Measurements from ENCODE around the gene TTC7B. TPM values are rescaled to one million over a fixed set of nuclear protein-coding genes. Genes with fewer than 3 reads are reported as not detected.
A peak's percentile ranks its signal among the peaks of the same experiment; 100 is the strongest.

TTC7B gene
- total and polyA plus RNA-seq, 2 donors (not counting 1 experiment from before 2014, with no cell fraction given) = 18.8 to 37.5 TPM

- DNase-seq (ENCODE audit: low read depth in 2 of 2) = no peak
- H3K27me3 ChIP-seq (ENCODE audit: control insufficient read depth, insufficient read depth, low read length) = no peaks in the 10 kb centered on the region
- no peak overlapping the region for H3K27ac ChIP-seq (ENCODE audit: insufficient read depth, low read length)
- no peaks in the 10 kb centered on the region for H3K36me3 ChIP-seq (ENCODE audit: control insufficient read depth, insufficient read depth, low read length)
- H3K4me2 ChIP-seq (ENCODE audit: extremely low read depth, insufficient read depth, low read length) = no peak overlapping the region
- H3K79me2 ChIP-seq (ENCODE audit: control insufficient read depth, insufficient read depth, low read length) = no peaks in the 10 kb centered on the region
- no peaks in the 10 kb centered on the region for H3K9me3 ChIP-seq (ENCODE audit: control insufficient read depth, insufficient read depth, low read depth, low read length)
- TF ChIP-seq EZH2 (IDR thresholded peaks at IDR 0.05; ENCODE audit: low read length, missing control alignments) = no peak
- no peak for TF ChIP-seq CTCF (conservative IDR thresholded peaks at IDR 0.05 in 1 of 2, IDR thresholded peaks at IDR 0.05 in 1 of 2; ENCODE audit: low read depth in 1 of 2, low read length in 2 of 2)
- no peak overlapping the region for H3K4me3 ChIP-seq (replicated peaks in 1 of 4; ENCODE audit: control extremely low read depth in 1 of 4, insufficient read depth in 1 of 4, low read depth in 3 of 4, low read length in 4 of 4)
- H2AFZ ChIP-seq (ENCODE audit: low read length) = no peak overlapping the region
- H3K4me1 ChIP-seq (ENCODE audit: control insufficient read depth, extremely low read depth, insufficient read depth, low read length) = no peaks in the 10 kb centered on the region
- no peaks in the 10 kb centered on the region for H4K20me1 ChIP-seq (ENCODE audit: control insufficient read depth, extremely low read depth, insufficient read depth, low read length)
- no peak overlapping the region for H3K9ac ChIP-seq (ENCODE audit: insufficient read depth, low read length)
Observed at GRCh38 chr14:90807060-90807459, 9.2 kb downstream of the TTC7B start.

- TF ChIP-seq CTCF (conservative IDR thresholded peaks at IDR 0.05 in 1 of 2, IDR thresholded peaks at IDR 0.05 in 1 of 2; ENCODE audit: low read depth in 1 of 2, low read length in 2 of 2) (no peak), EZH2 (IDR thresholded peaks at IDR 0.05; ENCODE audit: low read length, missing control alignments) (no peak)
- no peak overlapping the region for H3K4me3 ChIP-seq (replicated peaks in 1 of 4; ENCODE audit: control extremely low read depth in 1 of 4, insufficient read depth in 1 of 4, low read depth in 3 of 4, low read length in 4 of 4)
- H3K27ac ChIP-seq (ENCODE audit: insufficient read depth, low read length) = no peak overlapping the region
- no peaks in the 10 kb centered on the region for H3K36me3 ChIP-seq (ENCODE audit: control insufficient read depth, insufficient read depth, low read length)
- H2AFZ ChIP-seq (ENCODE audit: low read length) = no peak overlapping the region
- no peaks in the 10 kb centered on the region for H3K4me1 ChIP-seq (ENCODE audit: control insufficient read depth, extremely low read depth, insufficient read depth, low read length)
- no peaks in the 10 kb centered on the region for H4K20me1 ChIP-seq (ENCODE audit: control insufficient read depth, extremely low read depth, insufficient read depth, low read length)
- no peak overlapping the region for H3K9ac ChIP-seq (ENCODE audit: insufficient read depth, low read length)
- H3K9me3 ChIP-seq (ENCODE audit: control insufficient read depth, insufficient read depth, low read depth, low read length) = no peaks in the 10 kb centered on the region
- H3K79me2 ChIP-seq (ENCODE audit: control insufficient read depth, insufficient read depth, low read length) = no peaks in the 10 kb centered on the region
- no peak overlapping the region for H3K4me2 ChIP-seq (ENCODE audit: extremely low read depth, insufficient read depth, low read length)
- peak in 1 of 2 donors; percentile 42 for DNase-seq (ENCODE audit: low read depth in 2 of 2)
- no peaks in the 10 kb centered on the region for H3K27me3 ChIP-seq (ENCODE audit: control insufficient read depth, insufficient read depth, low read length)
Observed at GRCh38 chr14:90805662-90806540, 10.3 kb downstream of the TTC7B start.

- Histone ChIP-seq H2AFZ (ENCODE audit: low read length) (no peak overlapping the region), H3K27me3 (ENCODE audit: control insufficient read depth, insufficient read depth, low read length) (no peaks in the 10 kb centered on the region), H3K4me2 (ENCODE audit: extremely low read depth, insufficient read depth, low read length) (no peak overlapping the region), H3K4me1 (ENCODE audit: control insufficient read depth, extremely low read depth, insufficient read depth, low read length) (no peaks in the 10 kb centered on the region), H3K36me3 (ENCODE audit: control insufficient read depth, insufficient read depth, low read length) (no peaks in the 10 kb centered on the region), H3K9me3 (ENCODE audit: control insufficient read depth, insufficient read depth, low read depth, low read length) (no peaks in the 10 kb centered on the region), H3K79me2 (ENCODE audit: control insufficient read depth, insufficient read depth, low read length) (no peaks in the 10 kb centered on the region), H4K20me1 (ENCODE audit: control insufficient read depth, extremely low read depth, insufficient read depth, low read length) (no peaks in the 10 kb centered on the region), H3K9ac (ENCODE audit: insufficient read depth, low read length) (no peak overlapping the region), H3K4me3 (replicated peaks in 1 of 4; ENCODE audit: control extremely low read depth in 1 of 4, insufficient read depth in 1 of 4, low read depth in 3 of 4, low read length in 4 of 4) (no peak overlapping the region), H3K27ac (ENCODE audit: insufficient read depth, low read length) (no peak overlapping the region)
- no peak for DNase-seq (ENCODE audit: low read depth in 2 of 2)
- TF ChIP-seq CTCF (conservative IDR thresholded peaks at IDR 0.05 in 1 of 2, IDR thresholded peaks at IDR 0.05 in 1 of 2; ENCODE audit: low read depth in 1 of 2, low read length in 2 of 2) = no peak
- no peak for TF ChIP-seq EZH2 (IDR thresholded peaks at IDR 0.05; ENCODE audit: low read length, missing control alignments)
Observed at GRCh38 chr14:90805084-90805391, 11.2 kb downstream of the TTC7B start.

All from fibroblast of lung (primary cell).